ENCODE data around the gene ZFP69. TPM values are rescaled to one million over a fixed set of nuclear protein-coding genes. Genes with fewer than 3 reads are reported as not detected.
A peak's percentile ranks its signal among the peaks of the same experiment; 100 is the strongest.

ZFP69 gene
- total RNA-seq, 1 donor from 2014 or later, result 2.8 TPM

DNA sequence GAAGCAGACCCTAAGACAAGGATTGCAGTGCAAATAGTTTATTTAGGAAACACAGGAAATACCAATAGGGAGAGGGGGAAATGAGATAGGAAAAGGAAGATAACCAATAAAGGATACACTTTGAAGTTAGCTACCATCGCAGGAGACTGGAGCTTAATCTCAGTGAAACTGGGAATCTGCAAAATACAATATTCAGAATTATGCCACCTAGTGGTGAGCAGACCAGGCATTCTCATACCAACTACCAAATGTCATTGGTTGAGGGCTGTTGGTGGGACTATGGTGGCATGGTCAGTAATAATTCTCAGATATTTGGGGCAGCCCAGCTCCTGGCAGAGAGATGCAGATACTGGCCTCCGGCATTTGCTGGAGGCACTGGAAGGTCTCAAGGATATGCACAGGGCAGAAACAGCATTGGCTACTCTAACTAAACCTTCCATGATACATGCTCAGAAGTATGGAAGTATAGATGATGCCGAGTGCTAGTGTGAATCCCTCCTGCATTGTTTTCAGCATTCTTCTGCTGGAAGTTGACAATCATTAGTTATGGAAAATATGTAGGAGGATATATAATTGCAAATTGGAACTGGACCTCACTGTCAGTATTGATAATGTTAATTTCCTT is 38.6 kb upstream of the ZFP69 start:
- no peaks in the 10 kb centered on the region for H3K4me1 ChIP-seq
- intact Hi-C loops (cut with DNase I), result no loop called here
- peak; percentile 66 for TF ChIP-seq CTCF (IDR thresholded peaks at IDR 0.05)
- peak; percentile 76 for ATAC-seq
- no peak overlapping the region for H3K27ac ChIP-seq
- H3K9me3 ChIP-seq, result no peaks in the 10 kb centered on the region
- no peaks in the 10 kb centered on the region for H3K27me3 ChIP-seq
- H3K4me3 ChIP-seq, result no peak overlapping the region
- no peak for DNase-seq
- no peaks in the 10 kb centered on the region for H3K36me3 ChIP-seq

GRCh38 chr1:40439247-40439646 is 37.8 kb upstream of the ZFP69 start:
- no peak for TF ChIP-seq CTCF (IDR thresholded peaks at IDR 0.05)
- no peak for DNase-seq
- no peak overlapping the region for H3K27ac ChIP-seq

GRCh38 chr1:40449684-40450494 is 27.2 kb upstream of the ZFP69 start, which contains the start of gene ZFP69B:
Gene ZFP69B (plus strand): TSS chr1:40450476. CDS start chr1:40450962, 486 bp downstream.
- intact Hi-C loops (cut with DNase I), result no loop called here
- DNase-seq, result peak; percentile 96

More at GRCh38 chr1:40439247-40439646, 37.8 kb upstream of the ZFP69 start:
- intact Hi-C loops (cut with DNase I), result no loop called here
- peak; percentile 64 for ATAC-seq
- H3K9me3 ChIP-seq, result no peaks in the 10 kb centered on the region
- H3K4me1 ChIP-seq, result no peaks in the 10 kb centered on the region
- no peak overlapping the region for H3K4me3 ChIP-seq
- no peaks in the 10 kb centered on the region for H3K36me3 ChIP-seq
- H3K27me3 ChIP-seq, result no peaks in the 10 kb centered on the region

GRCh38 chr1:40450495-40451237 is 26.4 kb upstream of the ZFP69 start:
- H3K4me1 ChIP-seq, result peaks cover 9% of the 10 kb centered on the region
- H3K27me3 ChIP-seq, result no peaks in the 10 kb centered on the region
- intact Hi-C loops (cut with DNase I), result no loop called here
- H3K9me3 ChIP-seq, result peaks cover 6% of the 10 kb centered on the region
- no peaks in the 10 kb centered on the region for H3K36me3 ChIP-seq
- ATAC-seq (peak; percentile 15), DNase-seq (no peak)
- H3K4me3 ChIP-seq, result peak overlapping the region; percentile 66
- peak overlapping the region; percentile 69 for H3K27ac ChIP-seq
- no peak for TF ChIP-seq CTCF (IDR thresholded peaks at IDR 0.05)

More at GRCh38 chr1:40449684-40450494, 27.2 kb upstream of the ZFP69 start, which contains the start of gene ZFP69B:
- TF ChIP-seq CTCF (IDR thresholded peaks at IDR 0.05), result peak; percentile 23
- Histone ChIP-seq H3K4me1 (peaks cover 9% of the 10 kb centered on the region), H3K4me3 (peak within 1 kb of the TSS; percentile 66), H3K27ac (peak within 1 kb of the TSS; percentile 69), H3K27me3 (no peaks in the 10 kb centered on the region), H3K36me3 (no peaks in the 10 kb centered on the region), H3K9me3 (peaks cover 4% of the 10 kb centered on the region)
- peak; percentile 99 for ATAC-seq

GRCh38 chr1:40451238-40451585 is 25.9 kb upstream of the ZFP69 start:
- Histone ChIP-seq H3K4me1 (peaks cover 9% of the 10 kb centered on the region), H3K9me3 (peaks cover 10% of the 10 kb centered on the region), H3K27me3 (no peaks in the 10 kb centered on the region), H3K36me3 (no peaks in the 10 kb centered on the region), H3K27ac (no peak overlapping the region), H3K4me3 (no peak overlapping the region)
- ATAC-seq, result no peak
- TF ChIP-seq CTCF (IDR thresholded peaks at IDR 0.05), result no peak
- no peak for DNase-seq
- intact Hi-C loops (cut with DNase I), result no loop called here

All from upper lobe of right lung (tissue), 1 donor.